GM21381 (cell line): ENCODE measurements around the gene LAMB4.

Experiments used
- ATAC-seq: cut with Tn5 transposase; IDR thresholded peaks from one replicate; pipeline ENCODE4 v1.9.1; 2021; ENCODE audit warnings: mild to moderate bottlenecking, moderate library complexity; ENCODE audit not compliant: unreplicated experiment

LAMB4 gene

GRCh38 chr7:107973861-107974260, 156.3 kb downstream of the LAMB4 start:
- ATAC-seq, result no peak
